H1 (cell line): ENCODE measurements around the gene CRAT.

Experiments used
- CEBPB ChIP-seq: IDR thresholded peaks from 2 replicates; pipeline ENCODE4 v1.6.1; 2012; ENCODE audit warnings: low read depth, low read length
- JUND ChIP-seq: IDR thresholded peaks from 2 replicates; pipeline ENCODE4 v1.6.1; 2011; ENCODE audit warnings: mild to moderate bottlenecking, improper control_type of control experiment, low read length
- POLR2AphosphoS5 ChIP-seq: IDR thresholded peaks from 2 replicates; pipeline ENCODE4 v1.6.1; 2011; ENCODE audit warnings: low read depth, low read length
- SP1 ChIP-seq: IDR thresholded peaks from 2 replicates; pipeline ENCODE4 v1.6.1; 2011; ENCODE audit warnings: low read depth, low read length
- TAF1 ChIP-seq: IDR thresholded peaks from 2 replicates; pipeline ENCODE4 v1.6.1; 2011; ENCODE audit warnings: mild to moderate bottlenecking, low read depth, low read length
- TF ChIP-seq, protein P1 (sequence below), 3 experiments: IDR thresholded peaks; 1 replicate in 2 of 3; 2 replicates in 1 of 3; pipeline versions ENCODE4 v1.5.1 to v1.6.1; 2011; ENCODE audit warnings: low read length in 3 of 3, mild to moderate bottlenecking in 3 of 3, inconsistent platforms in 2 of 3, low read depth in 1 of 3, moderate library complexity in 1 of 3; ENCODE audit not compliant: insufficient read depth in 1 of 3; ENCODE audit errors: control extremely low read depth in 1 of 3

DNA sequence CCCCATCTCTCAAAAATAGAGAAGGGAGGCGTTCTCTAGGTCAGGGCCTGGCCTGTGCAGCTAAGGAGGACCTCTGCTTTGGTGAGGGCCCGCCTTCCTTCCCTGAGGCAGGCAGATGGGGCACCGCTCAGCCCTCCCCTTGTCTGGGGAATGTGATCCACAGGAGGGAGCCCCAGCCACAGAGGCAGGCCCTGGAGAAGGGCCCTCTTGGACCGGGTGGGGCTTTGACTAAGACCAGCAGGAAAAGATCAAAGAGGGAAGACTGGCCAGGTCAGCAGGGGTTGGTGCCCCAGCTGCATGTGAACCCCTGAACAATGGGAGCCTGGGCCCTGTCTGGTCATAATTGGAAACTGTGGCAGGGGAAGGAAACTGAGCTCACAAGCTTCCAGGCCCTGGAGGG lies 22.5 kb upstream of the CRAT start:
- no peak for TF ChIP-seq TAF1
- TF ChIP-seq, protein P1, sequence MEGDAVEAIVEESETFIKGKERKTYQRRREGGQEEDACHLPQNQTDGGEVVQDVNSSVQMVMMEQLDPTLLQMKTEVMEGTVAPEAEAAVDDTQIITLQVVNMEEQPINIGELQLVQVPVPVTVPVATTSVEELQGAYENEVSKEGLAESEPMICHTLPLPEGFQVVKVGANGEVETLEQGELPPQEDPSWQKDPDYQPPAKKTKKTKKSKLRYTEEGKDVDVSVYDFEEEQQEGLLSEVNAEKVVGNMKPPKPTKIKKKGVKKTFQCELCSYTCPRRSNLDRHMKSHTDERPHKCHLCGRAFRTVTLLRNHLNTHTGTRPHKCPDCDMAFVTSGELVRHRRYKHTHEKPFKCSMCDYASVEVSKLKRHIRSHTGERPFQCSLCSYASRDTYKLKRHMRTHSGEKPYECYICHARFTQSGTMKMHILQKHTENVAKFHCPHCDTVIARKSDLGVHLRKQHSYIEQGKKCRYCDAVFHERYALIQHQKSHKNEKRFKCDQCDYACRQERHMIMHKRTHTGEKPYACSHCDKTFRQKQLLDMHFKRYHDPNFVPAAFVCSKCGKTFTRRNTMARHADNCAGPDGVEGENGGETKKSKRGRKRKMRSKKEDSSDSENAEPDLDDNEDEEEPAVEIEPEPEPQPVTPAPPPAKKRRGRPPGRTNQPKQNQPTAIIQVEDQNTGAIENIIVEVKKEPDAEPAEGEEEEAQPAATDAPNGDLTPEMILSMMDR (IDR thresholded peaks at IDR 0.05; ENCODE audit: control extremely low read depth in 1 of 3, insufficient read depth in 1 of 3, low read depth in 1 of 3, low read length in 3 of 3), result no peak
- TF ChIP-seq POLR2AphosphoS5, result no peak
- no peak for TF ChIP-seq JUND
- TF ChIP-seq CEBPB, result no peak
- no peak for TF ChIP-seq SP1
